Measurements from ENCODE around the gene LOXL1. TPM values are rescaled to one million over a fixed set of nuclear protein-coding genes. Genes with fewer than 3 reads are reported as not detected.
A peak's percentile ranks its signal among the peaks of the same experiment; 100 is the strongest.

LOXL1 gene
- total RNA-seq, 1 experiment from 2014 or later, result 117 TPM

DNA sequence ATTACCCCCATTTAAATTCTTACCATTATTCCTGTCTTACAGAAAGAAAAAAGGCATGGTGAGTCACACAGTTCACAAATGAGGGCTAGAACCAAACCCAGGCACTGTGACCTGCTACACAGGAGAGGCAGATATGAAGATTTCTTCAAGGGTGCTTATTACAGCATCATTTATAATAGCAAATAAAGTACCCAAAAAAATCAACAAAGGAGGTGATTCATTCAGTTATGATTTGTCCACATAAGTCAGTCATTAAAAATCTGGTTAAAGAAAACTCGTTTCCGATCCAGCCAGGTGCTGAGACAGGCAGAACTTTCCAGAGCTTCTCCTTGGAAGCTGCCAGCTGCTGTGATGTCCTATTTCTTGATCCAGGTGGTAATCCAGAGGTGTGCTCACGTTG lies 7.5 kb upstream of the LOXL1 start:
- POLR2A ChIA-PET (ENCODE audit: low non-redundant PET), result no interaction called here
- CTCF ChIA-PET, result no interaction called here
- no peak overlapping the region for H3K4me3 ChIP-seq (ENCODE audit: low read depth, low read length, poor library complexity, severe bottlenecking)
- H3K36me3 ChIP-seq (ENCODE audit: insufficient read depth, low read length, poor library complexity, severe bottlenecking), result peaks cover 15% of the 10 kb centered on the region
- H3K27me3 ChIP-seq (replicated peaks; ENCODE audit: insufficient read depth, low read depth, low read length, poor library complexity), result no peaks in the 10 kb centered on the region
- peaks cover 40% of the 10 kb centered on the region for H3K4me1 ChIP-seq (ENCODE audit: insufficient read depth, low read length, poor library complexity, severe bottlenecking)
- intact Hi-C loops (cut with micrococcal nuclease; ENCODE audit: unreplicated experiment), result no loop called here
- H3K27ac ChIP-seq (ENCODE audit: low read depth, low read length, poor library complexity, severe bottlenecking), result no peak overlapping the region
- no TSS peak for BruUV-seq (replicated peaks)
- no peak for DNase-seq (ENCODE audit: low spot score)
- peaks cover 6% of the 10 kb centered on the region for H3K9me3 ChIP-seq (ENCODE audit: low read depth, low read length, poor library complexity, severe bottlenecking)
- TF ChIP-seq, protein P1, sequence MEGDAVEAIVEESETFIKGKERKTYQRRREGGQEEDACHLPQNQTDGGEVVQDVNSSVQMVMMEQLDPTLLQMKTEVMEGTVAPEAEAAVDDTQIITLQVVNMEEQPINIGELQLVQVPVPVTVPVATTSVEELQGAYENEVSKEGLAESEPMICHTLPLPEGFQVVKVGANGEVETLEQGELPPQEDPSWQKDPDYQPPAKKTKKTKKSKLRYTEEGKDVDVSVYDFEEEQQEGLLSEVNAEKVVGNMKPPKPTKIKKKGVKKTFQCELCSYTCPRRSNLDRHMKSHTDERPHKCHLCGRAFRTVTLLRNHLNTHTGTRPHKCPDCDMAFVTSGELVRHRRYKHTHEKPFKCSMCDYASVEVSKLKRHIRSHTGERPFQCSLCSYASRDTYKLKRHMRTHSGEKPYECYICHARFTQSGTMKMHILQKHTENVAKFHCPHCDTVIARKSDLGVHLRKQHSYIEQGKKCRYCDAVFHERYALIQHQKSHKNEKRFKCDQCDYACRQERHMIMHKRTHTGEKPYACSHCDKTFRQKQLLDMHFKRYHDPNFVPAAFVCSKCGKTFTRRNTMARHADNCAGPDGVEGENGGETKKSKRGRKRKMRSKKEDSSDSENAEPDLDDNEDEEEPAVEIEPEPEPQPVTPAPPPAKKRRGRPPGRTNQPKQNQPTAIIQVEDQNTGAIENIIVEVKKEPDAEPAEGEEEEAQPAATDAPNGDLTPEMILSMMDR (conservative IDR thresholded peaks at IDR 0.05; ENCODE audit: low read depth, low read length), result no peak

DNA sequence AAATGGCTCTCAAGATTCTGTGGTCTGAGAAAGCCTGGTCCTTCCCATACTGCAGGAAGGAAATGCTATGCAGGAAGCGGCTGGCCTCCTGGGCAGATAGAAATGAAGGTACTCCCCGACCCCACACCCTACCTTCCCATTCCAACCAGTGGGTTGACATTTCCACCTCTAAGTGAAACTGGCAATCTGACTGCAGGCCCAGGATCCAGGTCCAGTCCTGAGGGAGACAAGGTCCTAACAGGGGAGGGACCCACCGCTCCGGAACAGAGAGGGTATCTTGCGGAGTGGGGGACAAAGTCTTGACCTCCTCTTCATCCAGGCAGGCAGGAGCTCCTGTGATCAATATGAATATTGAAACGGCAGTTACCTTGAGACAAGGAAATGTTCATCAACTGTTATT lies 6.6 kb upstream of the LOXL1 start:
- intact Hi-C loops (cut with micrococcal nuclease; ENCODE audit: unreplicated experiment), result no loop called here
- DNase-seq (ENCODE audit: low spot score), result no peak
- peaks cover 6% of the 10 kb centered on the region for H3K9me3 ChIP-seq (ENCODE audit: low read depth, low read length, poor library complexity, severe bottlenecking)
- CTCF ChIA-PET, result no interaction called here
- TF ChIP-seq, protein P1 (conservative IDR thresholded peaks at IDR 0.05; ENCODE audit: low read depth, low read length), result no peak
- TF ChIP-seq EZH2 (IDR thresholded peaks at IDR 0.05; ENCODE audit: borderline replicate concordance, low read depth, low read length, poor library complexity, severe bottlenecking), result no peak
- H3K36me3 ChIP-seq (ENCODE audit: insufficient read depth, low read length, poor library complexity, severe bottlenecking), result peaks cover 15% of the 10 kb centered on the region
- H3K27ac ChIP-seq (ENCODE audit: low read depth, low read length, poor library complexity, severe bottlenecking), result no peak overlapping the region
- H3K4me3 ChIP-seq (ENCODE audit: low read depth, low read length, poor library complexity, severe bottlenecking), result no peak overlapping the region
- no TSS peak for BruUV-seq (replicated peaks)
- no peaks in the 10 kb centered on the region for H3K27me3 ChIP-seq (replicated peaks; ENCODE audit: insufficient read depth, low read depth, low read length, poor library complexity)
- POLR2A ChIA-PET (ENCODE audit: low non-redundant PET), result no interaction called here
- peaks cover 47% of the 10 kb centered on the region for H3K4me1 ChIP-seq (ENCODE audit: insufficient read depth, low read length, poor library complexity, severe bottlenecking)

DNA sequence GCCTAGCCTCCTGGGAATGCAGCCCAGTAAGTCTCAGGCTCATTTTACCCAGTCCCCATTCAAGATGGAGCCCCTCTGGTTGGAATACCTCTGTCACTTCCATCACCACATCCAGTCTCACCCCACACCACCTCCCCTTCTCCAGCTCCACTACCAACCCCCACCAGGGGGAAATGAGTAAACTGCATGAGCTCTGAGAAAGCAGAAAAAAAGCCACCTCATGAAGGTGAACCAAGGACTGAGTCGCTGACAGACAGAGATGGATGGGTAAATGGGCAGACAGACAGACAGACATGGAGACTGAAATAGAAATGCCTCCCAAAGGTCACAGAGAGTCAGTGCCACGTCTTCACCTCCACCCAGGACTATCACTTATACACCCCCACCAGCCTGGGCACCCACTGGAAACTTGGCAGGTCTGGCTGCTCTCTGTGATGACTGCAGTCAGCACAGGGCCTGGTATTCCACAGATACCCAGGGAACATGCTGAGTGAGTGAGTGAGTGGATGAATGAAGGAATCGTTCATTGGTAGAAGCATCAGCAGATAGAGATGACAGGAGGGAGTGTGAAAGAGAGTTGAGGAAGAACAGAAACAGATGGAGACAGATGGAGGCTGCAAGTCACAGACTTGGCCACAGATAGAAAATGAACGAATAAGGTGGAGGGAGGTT lies 4.9 kb upstream of the LOXL1 start:
- BruUV-seq (replicated peaks), result no TSS peak
- Histone ChIP-seq H3K36me3 (ENCODE audit: insufficient read depth, low read length, poor library complexity, severe bottlenecking) (peaks cover 11% of the 10 kb centered on the region), H3K9me3 (ENCODE audit: low read depth, low read length, poor library complexity, severe bottlenecking) (no peaks in the 10 kb centered on the region), H3K27me3 (replicated peaks; ENCODE audit: insufficient read depth, low read depth, low read length, poor library complexity) (no peaks in the 10 kb centered on the region), H3K27ac (ENCODE audit: low read depth, low read length, poor library complexity, severe bottlenecking) (peak overlapping the region; percentile 89), H3K4me3 (ENCODE audit: low read depth, low read length, poor library complexity, severe bottlenecking) (no peak overlapping the region), H3K4me1 (ENCODE audit: insufficient read depth, low read length, poor library complexity, severe bottlenecking) (peaks cover 49% of the 10 kb centered on the region)
- intact Hi-C loops (cut with micrococcal nuclease; ENCODE audit: unreplicated experiment), result no loop called here
- ChIA-PET POLR2A (ENCODE audit: low non-redundant PET) (interaction anchor here (0.6 kb wide), 1 partner anchor 62 kb away, joined by 8 read pairs; no protein-coding TSS in a partner anchor), CTCF (interaction anchor here (0.7 to 1.3 kb wide), 2 partner anchors 12 to 22 kb away, joined by 4 read pairs; no protein-coding TSS in a partner anchor)
- TF ChIP-seq, protein P1 (conservative IDR thresholded peaks at IDR 0.05; ENCODE audit: low read depth, low read length), result no peak
- DNase-seq (ENCODE audit: low spot score), result no peak

All from A673 (cell line).